WTC11 (cell line): ENCODE measurements around the gene FAM13B. TPM values are rescaled to one million over a fixed set of nuclear protein-coding genes. Genes with fewer than 3 reads are reported as not detected.

ENCODE experiments used
- ATAC-seq: fragments of 200-7000 bp; cut with Tn5 transposase; 2 replicates; pipeline ENCODE4 v1.10.0; 2021; ENCODE audit warnings: mild to moderate bottlenecking, moderate library complexity
- CTCF ChIA-PET: fragments of 300-600 bp; sonication (Branson Sonifier 250); formaldehyde crosslinking; loops from one replicate; lab custom pipeline; 2021; ENCODE audit warnings: antibody characterized with exemption; lab: Charles Lee
- POLR2A ChIA-PET: fragments of 350-600 bp; sonication (Branson Sonifier 250); formaldehyde crosslinking; loops from one replicate; lab custom pipeline; 2021; ENCODE audit warnings: antibody characterized with exemption; lab: Charles Lee
- DNase-seq: peaks from one replicate; pipeline ENCODE4 v3.0.0; 2021; ENCODE audit warnings: low spot score
- H3K27ac Mint-ChIP-seq: 2 replicates; pipeline ENCODE4 v1.8.0; 2021; ENCODE audit warnings: mixed read lengths
- H3K27me3 Mint-ChIP-seq: 2 replicates; pipeline ENCODE4 v1.8.0; 2021; ENCODE audit warnings: low read depth, mild to moderate bottlenecking, moderate library complexity, mixed read lengths
- H3K36me3 Mint-ChIP-seq: 2 replicates; pipeline ENCODE4 v1.8.0; 2021; ENCODE audit warnings: mixed read lengths
- H3K4me1 Mint-ChIP-seq: 2 replicates; pipeline ENCODE4 v1.8.0; 2022; ENCODE audit warnings: mixed read lengths
- H3K4me3 Mint-ChIP-seq: 2 replicates; pipeline ENCODE4 v1.8.0; 2021; ENCODE audit warnings: mild to moderate bottlenecking, moderate library complexity, mixed read lengths
- H3K9me3 Mint-ChIP-seq: 2 replicates; pipeline ENCODE4 v1.8.0; 2021; ENCODE audit warnings: mixed read lengths
- CBFB ChIP-seq: sonication (generic); formaldehyde crosslinking; IDR thresholded peaks from 2 replicates; pipeline ENCODE4 v1.8.1; 2022; ENCODE audit warnings: mild to moderate bottlenecking, low read depth, missing genetic modification reagents
- CDX4 ChIP-seq: fragments of 250-450 bp; sonication (Bioruptor Pico); IDR thresholded peaks from 2 replicates; pipeline ENCODE4 v1.9.0; 2021; ENCODE audit warnings: moderate library complexity, mild to moderate bottlenecking, inconsistent platforms, borderline replicate concordance
- FOXJ3 ChIP-seq: sonication (generic); formaldehyde crosslinking; IDR thresholded peaks from 2 replicates; pipeline ENCODE4 v1.9.0; 2021; ENCODE audit warnings: missing genetic modification reagents, mild to moderate bottlenecking, borderline replicate concordance
- FOXK1 ChIP-seq: sonication (generic); formaldehyde crosslinking; IDR thresholded peaks from 2 replicates; pipeline ENCODE4 v1.8.0; 2022; ENCODE audit warnings: mild to moderate bottlenecking, moderate library complexity, missing genetic modification reagents
- HMGA2 ChIP-seq: fragments of 250-450 bp; sonication (Bioruptor Pico); IDR thresholded peaks from 2 replicates; pipeline ENCODE4 v1.4.0; 2021; ENCODE audit warnings: mild to moderate bottlenecking, moderate library complexity
- MYBL2 ChIP-seq: sonication (generic); formaldehyde crosslinking; IDR thresholded peaks from 2 replicates; pipeline ENCODE4 v1.8.1; 2023; ENCODE audit warnings: mild to moderate bottlenecking, moderate library complexity, missing genetic modification reagents
- NR1H2 ChIP-seq: sonication (generic); formaldehyde crosslinking; IDR thresholded peaks from 2 replicates; pipeline ENCODE4 v1.9.0; 2021; ENCODE audit warnings: mild to moderate bottlenecking, moderate library complexity, missing genetic modification reagents
- NR2C2 ChIP-seq: sonication (generic); formaldehyde crosslinking; IDR thresholded peaks from 2 replicates; pipeline ENCODE4 v1.8.0; 2022; ENCODE audit warnings: mild to moderate bottlenecking, missing genetic modification reagents
- OVOL2 ChIP-seq: fragments of 250-450 bp; sonication (Bioruptor Pico); IDR thresholded peaks from 2 replicates; pipeline ENCODE4 v1.9.0; 2021; ENCODE audit warnings: mild to moderate bottlenecking, borderline replicate concordance
- PRDM15 ChIP-seq: sonication (generic); formaldehyde crosslinking; IDR thresholded peaks from 2 replicates; pipeline ENCODE4 v1.8.0; 2022; ENCODE audit warnings: missing genetic modification reagents
- RORB ChIP-seq: fragments of 250-450 bp; sonication (Bioruptor Pico); IDR thresholded peaks from 2 replicates; pipeline ENCODE4 v1.9.0; 2021; ENCODE audit warnings: mild to moderate bottlenecking
- SP1 ChIP-seq: sonication (generic); formaldehyde crosslinking; conservative IDR thresholded peaks from 2 replicates; pipeline ENCODE4 v1.8.1; 2022; ENCODE audit warnings: missing genetic modification reagents
- TEAD4 ChIP-seq: sonication (generic); formaldehyde crosslinking; IDR thresholded peaks from 2 replicates; pipeline ENCODE4 v1.8.0; 2022; ENCODE audit warnings: mild to moderate bottlenecking, missing genetic modification reagents
- TP53 ChIP-seq: sonication (generic); formaldehyde crosslinking; IDR thresholded peaks from 2 replicates; pipeline ENCODE4 v1.8.1; 2023; ENCODE audit warnings: mild to moderate bottlenecking, missing genetic modification reagents
- ZBTB21 ChIP-seq: sonication (generic); formaldehyde crosslinking; IDR thresholded peaks from 2 replicates; pipeline ENCODE4 v1.8.1; 2023; ENCODE audit warnings: mild to moderate bottlenecking, missing genetic modification reagents, borderline replicate concordance
- ZNF121 ChIP-seq: sonication (generic); formaldehyde crosslinking; IDR thresholded peaks from 2 replicates; pipeline ENCODE4 v1.8.0; 2023; ENCODE audit warnings: missing genetic modification reagents
- ZNF263 ChIP-seq: sonication (generic); formaldehyde crosslinking; IDR thresholded peaks from 2 replicates; pipeline ENCODE4 v1.8.1; 2022; ENCODE audit warnings: low read depth, mild to moderate bottlenecking, moderate library complexity, missing genetic modification reagents
- ZNF281 ChIP-seq: sonication (generic); formaldehyde crosslinking; IDR thresholded peaks from 2 replicates; pipeline ENCODE4 v1.8.0; 2023; ENCODE audit warnings: mild to moderate bottlenecking, missing genetic modification reagents
- ZNF425 ChIP-seq: fragments of 250-450 bp; sonication (Bioruptor Pico); conservative IDR thresholded peaks from 2 replicates; pipeline ENCODE4 v1.9.0; 2021; ENCODE audit warnings: mild to moderate bottlenecking
- ZNF532 ChIP-seq: fragments of 250-450 bp; sonication (Bioruptor Pico); IDR thresholded peaks from 2 replicates; pipeline ENCODE4 v1.9.0; 2021; ENCODE audit warnings: mild to moderate bottlenecking, borderline replicate concordance
- ZNF671 ChIP-seq: fragments of 250-450 bp; sonication (Bioruptor Pico); IDR thresholded peaks from 2 replicates; pipeline ENCODE4 v1.8.0; 2021; ENCODE audit warnings: mild to moderate bottlenecking
- total RNA-seq: library from RNA; stranded (reverse); gene quantifications from 3 replicates; pipeline ENCODE4 v1.2.3, GENCODE V29; 2021

The FAM13B gene
- total RNA-seq, 1 experiment from 2014 or later, result 15.6 TPM

GRCh38 chr5:138000102-138000723 lies 32.7 kb downstream of the FAM13B start (continued):
- TF ChIP-seq FOXK1 (CRISPR knock-in tag), result no peak
- no peak for TF ChIP-seq ZBTB21 (CRISPR knock-in tag)
- no peak for TF ChIP-seq SP1 (CRISPR knock-in tag)
- no peak for TF ChIP-seq CBFB
- no peak for TF ChIP-seq NR1H2 (CRISPR knock-in tag)
- TF ChIP-seq ZNF121 (CRISPR knock-in tag), result no peak

- Mint-ChIP-seq H3K9me3 (peaks cover 3% of the 10 kb centered on the region), H3K4me3 (no peak overlapping the region), H3K4me1 (peaks cover 8% of the 10 kb centered on the region), H3K27me3 (no peaks in the 10 kb centered on the region), H3K27ac (no peak overlapping the region), H3K36me3 (peaks cover 25% of the 10 kb centered on the region)
- ATAC-seq, result no peak
- POLR2A ChIA-PET, result no interaction called here
- CTCF ChIA-PET, result no interaction called here
- TF ChIP-seq FOXJ3 (CRISPR knock-in tag) (no peak), TEAD4 (CRISPR knock-in tag) (no peak), OVOL2 (CRISPR knock-in tag) (no peak), TP53 (CRISPR knock-in tag) (no peak), ZNF671 (CRISPR knock-in tag) (no peak), ZNF532 (no peak), RORB (CRISPR knock-in tag) (no peak), HMGA2 (CRISPR knock-in tag) (no peak)
- no peak for DNase-seq
Observed at GRCh38 chr5:137997726-137998213, 35.1 kb downstream of the FAM13B start.

GRCh38 chr5:137995749-137996128 lies 37.1 kb downstream of the FAM13B start:
- DNase-seq (no peak), ATAC-seq (no peak)
- Mint-ChIP-seq H3K9me3 (peaks cover 3% of the 10 kb centered on the region), H3K4me1 (peaks cover 8% of the 10 kb centered on the region), H3K4me3 (no peak overlapping the region), H3K27ac (no peak overlapping the region), H3K36me3 (peaks cover 22% of the 10 kb centered on the region), H3K27me3 (no peaks in the 10 kb centered on the region)
- CTCF ChIA-PET, result interaction anchor here (0.9 kb wide), 1 partner anchor 138 kb away, joined by 3 read pairs; no protein-coding TSS in a partner anchor
- POLR2A ChIA-PET, result no interaction called here
- TF ChIP-seq MYBL2 (CRISPR knock-in tag) (no peak), CDX4 (CRISPR knock-in tag) (no peak), PRDM15 (CRISPR knock-in tag) (no peak), ZNF263 (CRISPR knock-in tag) (no peak), NR2C2 (CRISPR knock-in tag) (no peak), ZNF281 (no peak), ZNF425 (CRISPR knock-in tag) (no peak)
